HFFc6 (cell line): ENCODE measurements around the gene PARP6. TPM values are rescaled to one million over a fixed set of nuclear protein-coding genes. Genes with fewer than 3 reads are reported as not detected.

Source experiments
- DNase-seq: peaks from one replicate; pipeline ENCODE4 v3.0.0-alpha.2; 2018
- H3K27ac Mint-ChIP-seq: 2 replicates; pipeline ENCODE4 v1.8.0; 2020; ENCODE audit warnings: mild to moderate bottlenecking, mixed read lengths
- H3K27me3 Mint-ChIP-seq: 2 replicates; pipeline ENCODE4 v1.8.0; 2021; ENCODE audit warnings: mild to moderate bottlenecking, moderate library complexity, mixed read lengths; ENCODE audit not compliant: insufficient read depth
- H3K36me3 Mint-ChIP-seq: 2 replicates; pipeline ENCODE4 v1.8.0; 2021; ENCODE audit warnings: low read depth, mixed read lengths
- H3K4me1 Mint-ChIP-seq: 2 replicates; pipeline ENCODE4 v1.8.0; 2020; ENCODE audit warnings: low read depth, mixed read lengths
- H3K4me3 Mint-ChIP-seq: 2 replicates; pipeline ENCODE4 v1.8.0; 2020; ENCODE audit warnings: mild to moderate bottlenecking, moderate library complexity, mixed read lengths
- H3K9me3 Mint-ChIP-seq: 2 replicates; pipeline ENCODE4 v1.8.0; 2020; ENCODE audit warnings: mild to moderate bottlenecking, mixed read lengths
- total RNA-seq, 6 experiments: library from RNA; stranded (reverse); fragmentation: NEBNext Ultra II Directional; extraction: Animal tissue kit (Norgen Biotek cat#: 25700); gene quantifications; 2 replicates in 1 of 6; 3 replicates in 5 of 6; pipeline ENCODE4 v1.2.3, GENCODE V29; 2021
- TF ChIP-seq, protein P1 (sequence below): fragments of 200-600 bp; sonication (generic); IDR thresholded peaks from 2 replicates; pipeline ENCODE4 v1.5.0; 2021; ENCODE audit warnings: antibody characterized with exemption, mild to moderate bottlenecking

The PARP6 gene
- total RNA-seq, 6 experiments from 2014 or later = 21.6 to 27.8 (median 24.6) TPM

- Mint-ChIP-seq H3K4me3 (peak within 1 kb of the TSS; percentile 76), H3K9me3 (no peaks in the 10 kb centered on the region), H3K4me1 (peaks cover 30% of the 10 kb centered on the region), H3K36me3 (peaks cover 19% of the 10 kb centered on the region), H3K27me3 (peaks cover 17% of the 10 kb centered on the region), H3K27ac (peak within 1 kb of the TSS; percentile 65)
- DNase-seq = no peak
- TF ChIP-seq, protein P1, sequence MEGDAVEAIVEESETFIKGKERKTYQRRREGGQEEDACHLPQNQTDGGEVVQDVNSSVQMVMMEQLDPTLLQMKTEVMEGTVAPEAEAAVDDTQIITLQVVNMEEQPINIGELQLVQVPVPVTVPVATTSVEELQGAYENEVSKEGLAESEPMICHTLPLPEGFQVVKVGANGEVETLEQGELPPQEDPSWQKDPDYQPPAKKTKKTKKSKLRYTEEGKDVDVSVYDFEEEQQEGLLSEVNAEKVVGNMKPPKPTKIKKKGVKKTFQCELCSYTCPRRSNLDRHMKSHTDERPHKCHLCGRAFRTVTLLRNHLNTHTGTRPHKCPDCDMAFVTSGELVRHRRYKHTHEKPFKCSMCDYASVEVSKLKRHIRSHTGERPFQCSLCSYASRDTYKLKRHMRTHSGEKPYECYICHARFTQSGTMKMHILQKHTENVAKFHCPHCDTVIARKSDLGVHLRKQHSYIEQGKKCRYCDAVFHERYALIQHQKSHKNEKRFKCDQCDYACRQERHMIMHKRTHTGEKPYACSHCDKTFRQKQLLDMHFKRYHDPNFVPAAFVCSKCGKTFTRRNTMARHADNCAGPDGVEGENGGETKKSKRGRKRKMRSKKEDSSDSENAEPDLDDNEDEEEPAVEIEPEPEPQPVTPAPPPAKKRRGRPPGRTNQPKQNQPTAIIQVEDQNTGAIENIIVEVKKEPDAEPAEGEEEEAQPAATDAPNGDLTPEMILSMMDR = no peak; the same call in 1 of the 2 replicates
These were observed 74.6 kb downstream of the PARP6 start, which contains the start of gene GRAMD2A for GRCh38 chr15:72197460-72198355. Gene GRAMD2A, minus strand, starts transcription at chr15:72197787.

DNA sequence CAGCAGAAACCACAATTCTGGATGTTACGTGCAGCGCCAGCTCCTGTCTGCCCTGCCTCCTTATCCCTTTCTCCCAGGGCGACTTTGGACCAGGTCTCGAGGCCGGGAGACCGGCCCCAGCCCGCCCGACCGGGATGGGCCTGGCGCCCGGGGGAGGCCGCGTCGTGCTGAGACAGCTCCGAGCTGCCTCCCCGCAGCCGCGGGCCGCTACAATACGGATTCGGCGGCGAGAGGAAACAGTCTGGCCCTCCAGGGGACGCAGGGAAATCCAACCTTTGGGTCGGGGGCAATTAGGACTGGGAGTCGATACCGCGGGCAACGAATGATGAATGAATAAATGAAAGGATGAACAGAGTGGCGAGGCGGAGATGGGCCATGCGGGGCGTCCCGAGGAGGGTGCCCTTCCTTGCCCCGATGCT is 75.3 kb downstream of the PARP6 start:
- Mint-ChIP-seq H3K27ac (peak overlapping the region; percentile 61; the same call in 1 of the 2 replicates), H3K4me1 (peaks cover 30% of the 10 kb centered on the region), H3K27me3 (peaks cover 17% of the 10 kb centered on the region), H3K4me3 (no peak overlapping the region), H3K36me3 (peaks cover 16% of the 10 kb centered on the region; the same call in 1 of the 2 replicates), H3K9me3 (no peaks in the 10 kb centered on the region)
- no peak for DNase-seq
- TF ChIP-seq, protein P1 = no peak

- Mint-ChIP-seq H3K4me1 (peaks cover 30% of the 10 kb centered on the region), H3K36me3 (peaks cover 16% of the 10 kb centered on the region; the same call in 1 of the 2 replicates), H3K27ac (peak overlapping the region; percentile 53; the same call in 1 of the 2 replicates), H3K4me3 (no peak overlapping the region), H3K9me3 (no peaks in the 10 kb centered on the region), H3K27me3 (peaks cover 17% of the 10 kb centered on the region)
- no peak for DNase-seq
- TF ChIP-seq, protein P1 = no peak
These were observed 75.8 kb downstream of the PARP6 start for GRCh38 chr15:72196409-72197040.

DNA sequence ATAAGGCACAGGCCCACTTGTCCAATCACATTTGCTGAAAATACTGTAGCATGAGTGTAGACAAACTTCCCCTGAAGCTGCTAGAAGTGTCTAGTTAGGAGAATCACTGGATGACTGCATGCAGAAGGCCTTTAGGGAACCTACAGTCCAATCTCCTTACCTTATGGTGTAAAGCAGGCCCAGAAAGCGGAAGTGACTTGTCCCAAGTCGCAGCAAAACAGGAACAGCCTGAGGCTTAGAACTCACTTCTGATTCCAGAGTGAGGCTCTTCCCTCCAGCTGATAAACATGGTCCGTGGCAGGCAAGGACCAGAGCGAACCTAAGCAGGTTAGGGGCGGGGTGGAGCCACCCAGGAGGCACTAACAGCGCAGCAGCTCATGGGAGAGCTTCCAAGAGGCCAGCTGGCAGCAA is 77.2 kb downstream of the PARP6 start:
- no peak overlapping the region for H3K27ac Mint-ChIP-seq
- no peak for DNase-seq
- H3K4me1 Mint-ChIP-seq = peaks cover 20% of the 10 kb centered on the region
- no peak overlapping the region for H3K4me3 Mint-ChIP-seq
- no peaks in the 10 kb centered on the region for H3K9me3 Mint-ChIP-seq
- TF ChIP-seq, protein P1 = no peak
- peaks cover 9% of the 10 kb centered on the region; the same call in 1 of the 2 replicates for H3K36me3 Mint-ChIP-seq
- H3K27me3 Mint-ChIP-seq = peaks cover 19% of the 10 kb centered on the region

DNA sequence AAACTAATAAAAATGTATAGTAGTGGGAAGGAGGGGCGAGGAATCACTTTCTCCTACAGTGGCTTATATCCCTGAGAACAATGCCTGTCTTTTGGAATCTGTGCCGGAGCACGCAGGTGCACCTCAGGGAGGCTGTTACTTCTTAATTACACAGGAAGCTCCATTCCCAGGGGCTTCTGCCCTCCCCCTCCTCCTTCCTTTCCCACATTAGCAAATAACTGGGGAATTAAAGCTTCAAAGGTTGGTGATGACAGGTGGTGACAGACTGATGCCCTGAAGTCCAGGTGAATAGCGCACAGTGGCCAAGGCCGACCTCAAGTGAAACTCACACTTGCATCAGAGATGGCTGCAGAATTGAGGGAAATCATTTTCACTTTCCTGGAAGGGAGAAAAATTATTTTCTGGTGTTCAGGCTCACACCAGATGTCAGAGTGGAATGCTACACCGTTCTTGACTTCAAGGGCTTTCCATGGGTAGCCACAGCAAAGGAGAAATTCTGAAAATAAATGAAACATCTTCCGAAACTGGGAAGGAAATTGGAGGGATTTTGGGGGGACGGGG is 78.4 kb downstream of the PARP6 start:
- peaks cover 19% of the 10 kb centered on the region for H3K27me3 Mint-ChIP-seq
- peaks cover 9% of the 10 kb centered on the region; the same call in 1 of the 2 replicates for H3K36me3 Mint-ChIP-seq
- TF ChIP-seq, protein P1 = no peak
- no peak overlapping the region for H3K27ac Mint-ChIP-seq
- DNase-seq = no peak
- H3K9me3 Mint-ChIP-seq = no peaks in the 10 kb centered on the region
- H3K4me1 Mint-ChIP-seq = peaks cover 12% of the 10 kb centered on the region
- no peak overlapping the region for H3K4me3 Mint-ChIP-seq
